GM12878 (cell line): ENCODE measurements around the gene SLC39A6. TPM values are rescaled to one million over a fixed set of nuclear protein-coding genes. Genes with fewer than 3 reads are reported as not detected.

Source experiments
- ATAC-seq: fragments of 200-7000 bp; cut with Tn5 transposase; 3 replicates; pipeline ENCODE4 v1.9.1; 2020; ENCODE audit warnings: mild to moderate bottlenecking, moderate library complexity
- BruUV-seq: library from RNA; stranded (reverse); fragments of 400-500 nt; replicated peaks from 2 replicates; lab custom pipeline; 2021; lab: Mats Ljungman, UMichigan
- CTCF ChIA-PET: fragments of 300-600 bp; sonication (Branson Sonifier 250); formaldehyde crosslinking; extraction: SDS; loops from one replicate; lab custom pipeline; 2021; ENCODE audit warnings: inconsistent platforms; lab: Yijun Ruan, JAX
- POLR2A ChIA-PET: fragments of 350-600 bp; formaldehyde crosslinking; extraction: SDS; loops from one replicate; lab custom pipeline; 2021; ENCODE audit warnings: inconsistent platforms; lab: Charles Lee
- RAD21 ChIA-PET: fragments of 300-600 bp; sonication (Branson Sonifier 250); formaldehyde crosslinking; loops from one replicate; lab custom pipeline; 2023; ENCODE audit warnings: antibody characterized with exemption; ENCODE audit not compliant: unreplicated experiment; lab: Charles Lee
- SMC1A ChIA-PET: fragments of 300-600 bp; sonication (Branson Sonifier 250); formaldehyde crosslinking; loops from one replicate; lab custom pipeline; 2023; ENCODE audit not compliant: unreplicated experiment, uncharacterized antibody; lab: Charles Lee
- DNase-seq: peaks from one replicate; pipeline ENCODE4 v3.0.0-alpha.2; 2011; ENCODE audit warnings: low read depth, low spot score
- FAIRE-seq: peaks from 3 replicates; lab custom pipeline; 2011; peaks lifted over from hg19 to GRCh38; lab: Jason Lieb, UNC
- H2AFZ ChIP-seq: 2 replicates; pipeline ENCODE4 v1.6.0; 2011; ENCODE audit warnings: low read depth, low read length, control low read depth; ENCODE audit not compliant: control insufficient read depth
- H3K27ac ChIP-seq: 2 replicates; pipeline ENCODE4 v1.5.1; 2011; ENCODE audit warnings: control low read depth; ENCODE audit not compliant: control insufficient read depth, insufficient read depth
- H3K27me3 ChIP-seq, 2 experiments: replicated peaks in 1 of 2; 2 replicates each; pipeline versions ENCODE4 v1.6.0 to v1.6.1; 2011; ENCODE audit warnings: low read length in 1 of 2; ENCODE audit not compliant: control insufficient read depth in 2 of 2, insufficient read depth in 2 of 2
- H3K36me3 ChIP-seq, 2 experiments: 2 replicates each; pipeline ENCODE4 v1.5.1; 2011; ENCODE audit warnings: low read length in 1 of 2; ENCODE audit not compliant: control insufficient read depth in 2 of 2, insufficient read depth in 2 of 2
- H3K4me1 ChIP-seq: 2 replicates; pipeline ENCODE4 v1.6.1; 2011; ENCODE audit warnings: mild to moderate bottlenecking, low read length, moderate library complexity, mixed read lengths; ENCODE audit not compliant: control insufficient read depth, insufficient read depth
- H3K4me2 ChIP-seq: 2 replicates; pipeline ENCODE4 v1.6.0; 2011; ENCODE audit warnings: control low read depth; ENCODE audit not compliant: control insufficient read depth, insufficient read depth
- H3K4me3 ChIP-seq: fragments of 200-600 bp; sonication (generic); 2 replicates; pipeline ENCODE4 v1.5.1; 2016
- H3K79me2 ChIP-seq: 2 replicates; pipeline ENCODE4 v1.6.0; 2011; ENCODE audit warnings: low read length; ENCODE audit not compliant: control insufficient read depth, insufficient read depth
- H3K9ac ChIP-seq: 2 replicates; pipeline ENCODE4 v1.8.0; 2011; ENCODE audit warnings: low read length, control low read depth, mixed read lengths; ENCODE audit not compliant: control insufficient read depth, insufficient read depth
- H3K9me3 ChIP-seq: replicated peaks from 3 replicates; pipeline ENCODE4 v1.5.1; 2011; ENCODE audit warnings: mild to moderate bottlenecking, low read length; ENCODE audit not compliant: control insufficient read depth, insufficient read depth
- H4K20me1 ChIP-seq: 2 replicates; pipeline ENCODE4 v1.6.0; 2011; ENCODE audit not compliant: control insufficient read depth, insufficient read depth
- CUX1 ChIP-seq: IDR thresholded peaks from 2 replicates; pipeline ENCODE4 v1.6.1; 2012; ENCODE audit warnings: improper control_type of control experiment, low read depth, low read length; ENCODE audit not compliant: insufficient replicate concordance
- FOXK2 ChIP-seq: fragments of 450-650 bp; IDR thresholded peaks from 2 replicates; pipeline ENCODE4 v1.6.1; 2017; ENCODE audit warnings: mild to moderate bottlenecking, moderate library complexity
- IKZF1 ChIP-seq: fragments of 450-650 bp; conservative IDR thresholded peaks from 2 replicates; pipeline ENCODE4 v1.6.1; 2017; ENCODE audit warnings: antibody characterized with exemption, mild to moderate bottlenecking
- MXI1 ChIP-seq: fragments of 150-350 bp; IDR thresholded peaks from 2 replicates; pipeline ENCODE4 v1.6.1; 2011; ENCODE audit warnings: low read depth, mild to moderate bottlenecking, inconsistent platforms, low read length, improper control_type of control experiment
- NFIC ChIP-seq: IDR thresholded peaks from 2 replicates; pipeline ENCODE4 v1.6.1; 2012; ENCODE audit warnings: low read depth, mild to moderate bottlenecking, inconsistent platforms, low read length, moderate library complexity
- NR2F1 ChIP-seq: fragments of 450-650 bp; conservative IDR thresholded peaks from 2 replicates; pipeline ENCODE4 v1.6.1; 2017; ENCODE audit warnings: mild to moderate bottlenecking
- SREBF2 ChIP-seq: IDR thresholded peaks from 2 replicates; pipeline ENCODE4 v1.6.1; 2012; ENCODE audit warnings: mild to moderate bottlenecking, low read length
- SUZ12 ChIP-seq: fragments of 200-600 bp; sonication (generic); IDR thresholded peaks from one replicate; pipeline ENCODE4 v1.6.1; 2018; ENCODE audit warnings: antibody characterized with exemption, mild to moderate bottlenecking; ENCODE audit not compliant: unreplicated experiment
- TCF3 ChIP-seq: IDR thresholded peaks from 2 replicates; pipeline ENCODE4 v1.6.1; 2012; ENCODE audit warnings: low read depth, mild to moderate bottlenecking, low read length, borderline replicate concordance; ENCODE audit not compliant: insufficient read depth
- ZNF274 ChIP-seq: IDR thresholded peaks from one replicate; pipeline ENCODE4 v1.8.0; 2011; ENCODE audit not compliant: insufficient read length, insufficient read depth
- WGBS: methylation state at CpG from one replicate; pipeline ENCODE4 v1.1.6; 2016; ENCODE audit warnings: low lambda C conversion rate; ENCODE audit not compliant: insufficient replicate concordance, insufficient coverage; ENCODE audit errors: missing lambda C conversion rate; 5-methylcytosine and 5-hydroxymethylcytosine counted together
- in situ Hi-C: fragments of 300-500 bp; cut with MboI; formaldehyde crosslinking; loops from 9 replicates; pipeline ENCODE4 v1.14.3; 2018; ENCODE audit warnings: mixed read lengths
- intact Hi-C: fragments of 100-400 bp; cut with micrococcal nuclease; formaldehyde crosslinking; loops from one replicate; pipeline ENCODE4 v1.14.2; 2022; ENCODE audit not compliant: unreplicated experiment
- polyA plus RNA-seq, 11 experiments: library from polyadenylated mRNA; depleted of rRNA in 4 of 11; unstranded in 6 of 11; stranded (reverse) in 5 of 11; fragments of >200 nt; fragmentation: Nextera tagmentation in 4 of 11; fragmentation: Illumina TruSeq in 1 of 11; extraction: Ambion mirVana in 4 of 11; extraction: Trizol in 1 of 11; gene quantifications; 1 replicate in 1 of 11; 2 replicates in 10 of 11; pipeline versions ENCODE4 v1.2.1 to v1.2.3, GENCODE V29; 2011 to 2016; ENCODE audit warnings: inconsistent platforms in 2 of 11, missing spikeins in 2 of 11, low read depth in 1 of 11
- total RNA-seq, 4 experiments: library from RNA; depleted of rRNA in 3 of 4; stranded (reverse); fragments of >200 nt in 3 of 4; fragmentation: Illumina TruSeq in 1 of 4; extraction: Trizol in 1 of 4; gene quantifications; 2 replicates each; pipeline versions ENCODE4 v1.2.1 to v1.2.3, GENCODE V29; 2013 to 2021
- TF ChIP-seq, protein P1 (sequence below): IDR thresholded peaks from 2 replicates; pipeline ENCODE4 v1.6.1; 2012; ENCODE audit warnings: mild to moderate bottlenecking, low read depth, low read length
- TF ChIP-seq, protein P2 (sequence below): fragments of 450-650 bp; IDR thresholded peaks from 2 replicates; pipeline ENCODE4 v1.6.1; 2016; ENCODE audit warnings: mild to moderate bottlenecking, moderate library complexity, borderline replicate concordance

SLC39A6 gene
- total and polyA plus RNA-seq, 10 of the 15 experiments (the other 5 are each of a cell fraction or from before 2014, with no cell fraction given): 12.4 to 65.9 (median 41.3) TPM

GRCh38 chr18:36088256-36088655 lies 40.9 kb downstream of the SLC39A6 start:
- ChIA-PET RAD21 (no interaction called here), CTCF (no interaction called here), SMC1A (no interaction called here), POLR2A (no interaction called here)
- no peak overlapping the region for H3K4me3 ChIP-seq
- 3% methylated on average over 2 of the region's 2 CpGs for WGBS
- H3K36me3 ChIP-seq: no peaks in the 10 kb centered on the region
- ATAC-seq: no peak
- H4K20me1 ChIP-seq: no peaks in the 10 kb centered on the region
- intact Hi-C loops: no loop called here
- in situ Hi-C loops: no loop called here
- H3K27me3 ChIP-seq: no peaks in the 10 kb centered on the region
- no peak overlapping the region for H2AFZ ChIP-seq
- FAIRE-seq: no peak
- H3K4me1 ChIP-seq: no peaks in the 10 kb centered on the region
- no peak for DNase-seq
- no peak for TF ChIP-seq IKZF1
- no peak for TF ChIP-seq FOXK2
- TF ChIP-seq, protein P1, sequence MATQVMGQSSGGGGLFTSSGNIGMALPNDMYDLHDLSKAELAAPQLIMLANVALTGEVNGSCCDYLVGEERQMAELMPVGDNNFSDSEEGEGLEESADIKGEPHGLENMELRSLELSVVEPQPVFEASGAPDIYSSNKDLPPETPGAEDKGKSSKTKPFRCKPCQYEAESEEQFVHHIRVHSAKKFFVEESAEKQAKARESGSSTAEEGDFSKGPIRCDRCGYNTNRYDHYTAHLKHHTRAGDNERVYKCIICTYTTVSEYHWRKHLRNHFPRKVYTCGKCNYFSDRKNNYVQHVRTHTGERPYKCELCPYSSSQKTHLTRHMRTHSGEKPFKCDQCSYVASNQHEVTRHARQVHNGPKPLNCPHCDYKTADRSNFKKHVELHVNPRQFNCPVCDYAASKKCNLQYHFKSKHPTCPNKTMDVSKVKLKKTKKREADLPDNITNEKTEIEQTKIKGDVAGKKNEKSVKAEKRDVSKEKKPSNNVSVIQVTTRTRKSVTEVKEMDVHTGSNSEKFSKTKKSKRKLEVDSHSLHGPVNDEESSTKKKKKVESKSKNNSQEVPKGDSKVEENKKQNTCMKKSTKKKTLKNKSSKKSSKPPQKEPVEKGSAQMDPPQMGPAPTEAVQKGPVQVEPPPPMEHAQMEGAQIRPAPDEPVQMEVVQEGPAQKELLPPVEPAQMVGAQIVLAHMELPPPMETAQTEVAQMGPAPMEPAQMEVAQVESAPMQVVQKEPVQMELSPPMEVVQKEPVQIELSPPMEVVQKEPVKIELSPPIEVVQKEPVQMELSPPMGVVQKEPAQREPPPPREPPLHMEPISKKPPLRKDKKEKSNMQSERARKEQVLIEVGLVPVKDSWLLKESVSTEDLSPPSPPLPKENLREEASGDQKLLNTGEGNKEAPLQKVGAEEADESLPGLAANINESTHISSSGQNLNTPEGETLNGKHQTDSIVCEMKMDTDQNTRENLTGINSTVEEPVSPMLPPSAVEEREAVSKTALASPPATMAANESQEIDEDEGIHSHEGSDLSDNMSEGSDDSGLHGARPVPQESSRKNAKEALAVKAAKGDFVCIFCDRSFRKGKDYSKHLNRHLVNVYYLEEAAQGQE: no peak
- no peak for TF ChIP-seq SREBF2
- no peak for TF ChIP-seq CUX1
- no peak for TF ChIP-seq NFIC
- no peak for TF ChIP-seq NR2F1
- TF ChIP-seq MXI1: no peak
- TF ChIP-seq SUZ12: no peak
- TF ChIP-seq, protein P2, sequence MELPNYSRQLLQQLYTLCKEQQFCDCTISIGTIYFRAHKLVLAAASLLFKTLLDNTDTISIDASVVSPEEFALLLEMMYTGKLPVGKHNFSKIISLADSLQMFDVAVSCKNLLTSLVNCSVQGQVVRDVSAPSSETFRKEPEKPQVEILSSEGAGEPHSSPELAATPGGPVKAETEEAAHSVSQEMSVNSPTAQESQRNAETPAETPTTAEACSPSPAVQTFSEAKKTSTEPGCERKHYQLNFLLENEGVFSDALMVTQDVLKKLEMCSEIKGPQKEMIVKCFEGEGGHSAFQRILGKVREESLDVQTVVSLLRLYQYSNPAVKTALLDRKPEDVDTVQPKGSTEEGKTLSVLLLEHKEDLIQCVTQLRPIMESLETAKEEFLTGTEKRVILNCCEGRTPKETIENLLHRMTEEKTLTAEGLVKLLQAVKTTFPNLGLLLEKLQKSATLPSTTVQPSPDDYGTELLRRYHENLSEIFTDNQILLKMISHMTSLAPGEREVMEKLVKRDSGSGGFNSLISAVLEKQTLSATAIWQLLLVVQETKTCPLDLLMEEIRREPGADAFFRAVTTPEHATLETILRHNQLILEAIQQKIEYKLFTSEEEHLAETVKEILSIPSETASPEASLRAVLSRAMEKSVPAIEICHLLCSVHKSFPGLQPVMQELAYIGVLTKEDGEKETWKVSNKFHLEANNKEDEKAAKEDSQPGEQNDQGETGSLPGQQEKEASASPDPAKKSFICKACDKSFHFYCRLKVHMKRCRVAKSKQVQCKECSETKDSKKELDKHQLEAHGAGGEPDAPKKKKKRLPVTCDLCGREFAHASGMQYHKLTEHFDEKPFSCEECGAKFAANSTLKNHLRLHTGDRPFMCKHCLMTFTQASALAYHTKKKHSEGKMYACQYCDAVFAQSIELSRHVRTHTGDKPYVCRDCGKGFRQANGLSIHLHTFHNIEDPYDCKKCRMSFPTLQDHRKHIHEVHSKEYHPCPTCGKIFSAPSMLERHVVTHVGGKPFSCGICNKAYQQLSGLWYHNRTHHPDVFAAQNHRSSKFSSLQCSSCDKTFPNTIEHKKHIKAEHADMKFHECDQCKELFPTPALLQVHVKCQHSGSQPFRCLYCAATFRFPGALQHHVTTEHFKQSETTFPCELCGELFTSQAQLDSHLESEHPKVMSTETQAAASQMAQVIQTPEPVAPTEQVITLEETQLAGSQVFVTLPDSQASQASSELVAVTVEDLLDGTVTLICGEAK: no peak
- TF ChIP-seq ZNF274: no peak
- TF ChIP-seq TCF3: no peak
- TF ChIP-seq, all 136 proteins: peak for 0
- Histone ChIP-seq H3K9ac (no peak overlapping the region), H3K79me2 (no peaks in the 10 kb centered on the region), H3K27ac (no peak overlapping the region), H3K4me2 (no peak overlapping the region), H3K9me3 (no peaks in the 10 kb centered on the region; the same call in 2 of the 3 replicates)
- BruUV-seq: no TSS peak
